ENCODE data around the gene SLC27A1. TPM values are rescaled to one million over a fixed set of nuclear protein-coding genes. Genes with fewer than 3 reads are reported as not detected.

Gene SLC27A1
- total RNA-seq, 3 donors from 2014 or later (not counting 1 experiment from before 2014, with no cell fraction given) = 12.9 to 26.2 (median 16.3) TPM

DNA sequence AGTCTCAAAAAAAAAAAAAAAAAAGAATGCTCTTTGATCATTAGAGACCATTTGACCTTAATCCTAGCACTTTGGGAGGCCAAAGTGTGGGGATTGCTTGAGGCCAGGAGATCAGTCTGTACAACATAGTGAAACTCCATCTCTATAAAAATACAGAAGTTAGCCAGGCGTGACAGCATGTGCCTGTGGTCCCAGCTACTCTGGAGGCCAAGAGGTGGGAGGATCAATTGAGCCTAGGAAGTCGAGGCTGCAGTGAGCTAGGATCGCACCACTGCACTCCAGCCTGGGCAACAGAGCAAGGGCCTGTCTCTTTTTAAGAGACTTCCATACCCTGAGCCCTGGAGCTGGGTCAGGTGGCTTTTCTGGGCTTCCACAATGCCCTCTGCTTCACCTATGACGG is 73.7 kb downstream of the SLC27A1 start:
- Mint-ChIP-seq H3K4me3 (no peak overlapping the region), H3K27ac (no peak overlapping the region), H3K4me1 (peaks cover 5 to 20% of the 10 kb centered on the region in 2 donors), H3K27me3 (ENCODE audit: low read depth in 2 of 2) (no peaks in the 10 kb centered on the region), H3K36me3 (no peaks in the 10 kb centered on the region), H3K9me3 (no peaks in the 10 kb centered on the region)
- Histone ChIP-seq H3K4me3 (ENCODE audit: low read length) (no peak overlapping the region), H3K36me3 (ENCODE audit: control insufficient read depth, insufficient read depth, low read length) (no peaks in the 10 kb centered on the region), H3K9me3 (ENCODE audit: control insufficient read depth, insufficient read depth, low read length) (no peaks in the 10 kb centered on the region), H3K27me3 (ENCODE audit: control insufficient read depth, insufficient read depth, low read length) (no peaks in the 10 kb centered on the region), H3K4me1 (ENCODE audit: control insufficient read depth, insufficient read depth, low read length) (peaks cover 11% of the 10 kb centered on the region), H3K27ac (ENCODE audit: low read length) (no peak overlapping the region)
- intact Hi-C loops (cut with micrococcal nuclease) = no loop called here
- no peak for TF ChIP-seq CTCF (IDR thresholded peaks at IDR 0.05)
- WGBS (ENCODE audit: insufficient coverage) = 61% methylated on average over 4 of the region's 4 CpGs
- no peak for DNase-seq
- no peak for ATAC-seq

GRCh38 chr19:17544418-17544817 is 74.1 kb downstream of the SLC27A1 start:
- no peak for ATAC-seq
- Mint-ChIP-seq H3K36me3 (no peaks in the 10 kb centered on the region), H3K4me3 (no peak overlapping the region), H3K9me3 (no peaks in the 10 kb centered on the region), H3K27ac (no peak overlapping the region), H3K27me3 (ENCODE audit: low read depth in 2 of 2) (no peaks in the 10 kb centered on the region), H3K4me1 (peaks cover 4 to 18% of the 10 kb centered on the region in 2 donors)
- TF ChIP-seq CTCF (IDR thresholded peaks at IDR 0.05) = no peak
- intact Hi-C loops (cut with micrococcal nuclease) = no loop called here
- H3K9me3 ChIP-seq (ENCODE audit: control insufficient read depth, insufficient read depth, low read length) = no peaks in the 10 kb centered on the region
- WGBS (ENCODE audit: insufficient coverage) = 95% methylated on average over 4 of the region's 4 CpGs
- no peaks in the 10 kb centered on the region for H3K36me3 ChIP-seq (ENCODE audit: control insufficient read depth, insufficient read depth, low read length)
- no peak for DNase-seq
- H3K27me3 ChIP-seq (ENCODE audit: control insufficient read depth, insufficient read depth, low read length) = no peaks in the 10 kb centered on the region
- H3K4me1 ChIP-seq (ENCODE audit: control insufficient read depth, insufficient read depth, low read length) = peaks cover 7% of the 10 kb centered on the region
- no peak overlapping the region for H3K4me3 ChIP-seq (ENCODE audit: low read length)
- no peak overlapping the region for H3K27ac ChIP-seq (ENCODE audit: low read length)

GRCh38 chr19:17548145-17548544 is 77.8 kb downstream of the SLC27A1 start:
- Histone ChIP-seq H3K27ac (ENCODE audit: low read length) (no peak overlapping the region), H3K9me3 (ENCODE audit: control insufficient read depth, insufficient read depth, low read length) (no peaks in the 10 kb centered on the region), H3K4me1 (ENCODE audit: control insufficient read depth, insufficient read depth, low read length) (no peaks in the 10 kb centered on the region), H3K27me3 (ENCODE audit: control insufficient read depth, insufficient read depth, low read length) (no peaks in the 10 kb centered on the region), H3K4me3 (ENCODE audit: low read length) (no peak overlapping the region), H3K36me3 (ENCODE audit: control insufficient read depth, insufficient read depth, low read length) (no peaks in the 10 kb centered on the region)
- no peaks in the 10 kb centered on the region for H3K9me3 Mint-ChIP-seq
- intact Hi-C loops (cut with micrococcal nuclease) = no loop called here
- no peaks in the 10 kb centered on the region for H3K27me3 Mint-ChIP-seq (ENCODE audit: low read depth in 2 of 2)
- H3K4me3 Mint-ChIP-seq = no peak overlapping the region
- 91% methylated on average over 6 of the region's 6 CpGs for WGBS (ENCODE audit: insufficient coverage)
- ATAC-seq (no peak), DNase-seq (no peak)
- H3K4me1 Mint-ChIP-seq = peaks cover 0 to 3% of the 10 kb centered on the region in 2 donors
- H3K36me3 Mint-ChIP-seq = no peaks in the 10 kb centered on the region
- no peak for TF ChIP-seq CTCF (IDR thresholded peaks at IDR 0.05)
- H3K27ac Mint-ChIP-seq = peak overlapping the region in 1 of 2 donors; percentile 63

DNA sequence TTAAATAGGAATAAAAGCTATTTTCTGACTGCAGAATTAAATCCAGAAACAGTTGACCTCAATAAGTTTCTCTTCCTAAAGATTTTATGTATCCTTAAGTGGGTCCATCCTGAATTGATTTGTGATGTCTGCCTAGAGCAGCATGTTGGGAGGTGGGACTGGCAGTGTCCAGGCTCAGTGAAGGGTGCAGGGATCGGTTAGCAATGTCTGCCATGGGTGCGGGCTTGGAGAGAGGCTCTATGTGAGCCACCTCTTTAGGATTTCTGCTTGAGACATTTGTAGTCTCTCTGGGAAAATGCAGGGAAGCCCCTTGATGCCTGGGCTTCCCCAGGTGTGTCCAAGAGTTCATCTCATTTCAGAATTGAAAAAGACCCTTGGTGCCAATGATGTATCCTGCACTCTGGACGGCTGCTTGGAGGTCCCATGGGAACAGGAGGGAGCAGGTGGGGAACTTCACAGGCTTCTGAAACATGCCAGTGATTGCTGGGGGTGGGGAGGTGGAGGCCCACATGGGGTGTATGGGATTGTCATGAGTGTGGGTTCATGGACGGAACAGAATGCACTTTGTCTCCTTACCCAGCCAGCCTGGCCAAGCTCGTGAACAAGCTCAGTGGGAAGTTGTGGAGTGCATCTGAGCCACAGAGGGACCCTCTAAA is 78.9 kb downstream of the SLC27A1 start:
- Mint-ChIP-seq H3K27ac (no peak overlapping the region), H3K4me3 (no peak overlapping the region), H3K27me3 (ENCODE audit: low read depth in 2 of 2) (no peaks in the 10 kb centered on the region), H3K36me3 (no peaks in the 10 kb centered on the region), H3K9me3 (no peaks in the 10 kb centered on the region), H3K4me1 (peaks cover 0 to 3% of the 10 kb centered on the region in 2 donors)
- DNase-seq = no peak
- H3K9me3 ChIP-seq (ENCODE audit: control insufficient read depth, insufficient read depth, low read length) = no peaks in the 10 kb centered on the region
- no peaks in the 10 kb centered on the region for H3K36me3 ChIP-seq (ENCODE audit: control insufficient read depth, insufficient read depth, low read length)
- no peaks in the 10 kb centered on the region for H3K27me3 ChIP-seq (ENCODE audit: control insufficient read depth, insufficient read depth, low read length)
- intact Hi-C loops (cut with micrococcal nuclease) = no loop called here
- H3K27ac ChIP-seq (ENCODE audit: low read length) = no peak overlapping the region
- no peak overlapping the region for H3K4me3 ChIP-seq (ENCODE audit: low read length)
- WGBS (ENCODE audit: insufficient coverage) = 76% methylated on average over 5 of the region's 5 CpGs
- no peaks in the 10 kb centered on the region for H3K4me1 ChIP-seq (ENCODE audit: control insufficient read depth, insufficient read depth, low read length)
- no peak for ATAC-seq
- no peak for TF ChIP-seq CTCF (IDR thresholded peaks at IDR 0.05)

All from natural killer cell (primary cell).